K562 (cell line): ENCODE data around the gene NDUFS6. TPM values are rescaled to one million over a fixed set of nuclear protein-coding genes. Genes with fewer than 3 reads are reported as not detected.

Source experiments
- ATF1 ChIP-seq, 2 experiments: fragments of 450-650 bp in 1 of 2; IDR thresholded peaks; 2 replicates each; pipeline ENCODE4 v1.6.1; 2016; ENCODE audit warnings: missing compliant biosample characterization in 1 of 2, missing genetic modification characterization in 1 of 2
- BCL6 ChIP-seq: fragments of 250-450 bp; sonication (Bioruptor Pico); IDR thresholded peaks from 2 replicates; pipeline ENCODE4 v1.4.0; 2020
- BRF1 ChIP-seq: IDR thresholded peaks from 3 replicates; pipeline ENCODE4 v1.6.1; 2011; ENCODE audit warnings: borderline replicate concordance, mild to moderate bottlenecking; ENCODE audit not compliant: insufficient read length; ENCODE audit errors: extremely low read depth
- DIDO1 ChIP-seq: fragments of 450-650 bp; IDR thresholded peaks from 2 replicates; pipeline ENCODE4 v1.6.1; 2016; ENCODE audit warnings: low read depth, missing biosample characterization, missing genetic modification characterization
- ELF4 ChIP-seq: fragments of 450-650 bp; formaldehyde crosslinking; IDR thresholded peaks from 2 replicates; pipeline ENCODE4 v1.4.0; 2022; ENCODE audit warnings: missing genetic modification characterization
- ESRRA ChIP-seq: fragments of 450-650 bp; IDR thresholded peaks from 2 replicates; pipeline ENCODE4 v1.6.1; 2014; ENCODE audit warnings: low read depth, mild to moderate bottlenecking, moderate library complexity, borderline replicate concordance
- FOXA3 ChIP-seq, 2 experiments: fragments of 450-650 bp in 1 of 2; sonication (generic) in 1 of 2; formaldehyde crosslinking; IDR thresholded peaks in 1 of 2; conservative IDR thresholded peaks in 1 of 2; 2 replicates each; pipeline versions ENCODE4 v1.4.0 to v1.8.0; 2020 to 2022; ENCODE audit warnings: mild to moderate bottlenecking in 2 of 2, missing genetic modification reagents in 1 of 2
- JUN ChIP-seq, 2 experiments: sonication (generic) in 1 of 2; formaldehyde crosslinking in 1 of 2; IDR thresholded peaks; 2 replicates each; pipeline versions ENCODE4 v1.6.1 to v1.8.0; 2012 to 2022; ENCODE audit warnings: borderline replicate concordance in 2 of 2, mild to moderate bottlenecking in 2 of 2, improper control_type of control experiment in 1 of 2, low read depth in 1 of 2, low read length in 1 of 2, missing genetic modification reagents in 1 of 2
- KHSRP ChIP-seq: fragments of 450-650 bp; IDR thresholded peaks from 2 replicates; pipeline ENCODE4 v1.6.1; 2017
- PBX2 ChIP-seq, 2 experiments: IDR thresholded peaks in 1 of 2; conservative IDR thresholded peaks in 1 of 2; 2 replicates each; pipeline ENCODE4 v1.6.1; 2016; ENCODE audit warnings: low read depth in 2 of 2, mild to moderate bottlenecking in 1 of 2, missing compliant biosample characterization in 1 of 2, missing genetic modification characterization in 1 of 2, moderate library complexity in 1 of 2
- RBBP5 ChIP-seq: fragments of 200-600 bp; sonication (generic); IDR thresholded peaks from 2 replicates; pipeline ENCODE4 v1.6.1; 2012; ENCODE audit warnings: borderline replicate concordance, mild to moderate bottlenecking, low read length, control low read depth, inconsistent platforms; ENCODE audit not compliant: insufficient read depth, poor library complexity, severe bottlenecking
- RHOXF2B ChIP-seq: fragments of 250-450 bp; sonication (Bioruptor Pico); conservative IDR thresholded peaks from 2 replicates; pipeline ENCODE4 v1.5.1; 2021
- SIN3A ChIP-seq, 2 experiments: fragments of 150-350 bp in 1 of 2; IDR thresholded peaks; 2 replicates each; pipeline ENCODE4 v1.6.1; 2011 to 2016; ENCODE audit warnings: borderline replicate concordance in 2 of 2, low read depth in 2 of 2, low read length in 2 of 2, mild to moderate bottlenecking in 2 of 2, moderate library complexity in 2 of 2; ENCODE audit not compliant: control insufficient read depth in 1 of 2
- STAT5B ChIP-seq: fragments of 250-450 bp; sonication (Bioruptor Pico); IDR thresholded peaks from 2 replicates; pipeline ENCODE4 v1.8.0; 2021; ENCODE audit warnings: mild to moderate bottlenecking, inconsistent platforms
- TGIF2 ChIP-seq: sonication (generic); formaldehyde crosslinking; IDR thresholded peaks from 2 replicates; pipeline ENCODE4 v1.8.1; 2022; ENCODE audit warnings: mild to moderate bottlenecking, missing genetic modification reagents, moderate library complexity
- UBTF ChIP-seq, 2 experiments: IDR thresholded peaks; 2 replicates each; pipeline ENCODE4 v1.6.1; 2012; ENCODE audit warnings: improper control_type of control experiment in 2 of 2, low read depth in 2 of 2, low read length in 2 of 2, borderline replicate concordance in 1 of 2
- ZFX ChIP-seq: sonication (generic); formaldehyde crosslinking; IDR thresholded peaks from 2 replicates; pipeline ENCODE4 v1.8.0; 2022; ENCODE audit warnings: mild to moderate bottlenecking, missing genetic modification reagents, moderate library complexity
- ZNF133 ChIP-seq: fragments of 250-450 bp; sonication (Bioruptor Pico); IDR thresholded peaks from 2 replicates; pipeline ENCODE4 v1.4.0; 2020; ENCODE audit warnings: mild to moderate bottlenecking
- ZNF232 ChIP-seq: sonication (generic); formaldehyde crosslinking; IDR thresholded peaks from 2 replicates; pipeline ENCODE4 v1.8.0; 2022; ENCODE audit warnings: mild to moderate bottlenecking, missing genetic modification reagents
- ZNF277 ChIP-seq: fragments of 250-450 bp; sonication (Bioruptor Pico); IDR thresholded peaks from 2 replicates; pipeline ENCODE4 v1.8.0; 2022; ENCODE audit warnings: inconsistent platforms, mild to moderate bottlenecking, moderate library complexity, borderline replicate concordance
- ZNF830 ChIP-seq: fragments of 250-450 bp; sonication (Bioruptor Pico); IDR thresholded peaks from 2 replicates; pipeline ENCODE4 v1.5.0; 2021; ENCODE audit warnings: mild to moderate bottlenecking
- polyA plus RNA-seq, 8 experiments: library from polyadenylated mRNA; depleted of rRNA in 4 of 8; stranded (reverse) in 5 of 8; unstranded in 3 of 8; fragments of >200 nt; fragmentation: Nextera tagmentation in 2 of 8; fragmentation: Illumina TruSeq in 1 of 8; extraction: Ambion mirVana in 2 of 8; extraction: Trizol in 1 of 8; gene quantifications; 2 replicates each; pipeline versions ENCODE4 v1.2.1 to v1.2.3, GENCODE V29; 2011 to 2014; ENCODE audit warnings: inconsistent platforms in 1 of 8, missing spikeins in 1 of 8
- total RNA-seq, 7 experiments: library from RNA; depleted of rRNA in 6 of 7; stranded (reverse); fragments of >200 nt in 6 of 7; fragmentation: Illumina TruSeq in 2 of 7; extraction: Trizol in 2 of 7; gene quantifications; 2 replicates each; pipeline versions ENCODE4 v1.2.1 to v1.2.3, GENCODE V29; 2011 to 2021; ENCODE audit warnings: low replicate concordance in 1 of 7

The NDUFS6 gene
- total and polyA plus RNA-seq, 9 of the 15 experiments (the other 6 are each of a cell fraction or from before 2014, with no cell fraction given), result 36.1 to 291 (median 77.0) TPM

GRCh38 chr5:1799110-1799601 is 2.1 kb upstream of the NDUFS6 start (continued):
- TF ChIP-seq PBX2 (CRISPR knock-in tag; IDR thresholded peaks at IDR 0.05; ENCODE audit: low read depth) (no peak), PBX2 (tag; conservative IDR thresholded peaks at IDR 0.05; ENCODE audit: low read depth) (no peak), UBTF (IDR thresholded peaks at IDR 0.05; ENCODE audit: borderline replicate concordance in 1 of 2, low read depth in 2 of 2, low read length in 2 of 2) (peak in 1 of 2 experiments; percentile 21; a peak in 1 of 4 replicates), TGIF2 (CRISPR knock-in tag) (peak; percentile 83; the same call in 1 of the 2 replicates), SIN3A (IDR thresholded peaks at IDR 0.05; ENCODE audit: borderline replicate concordance in 2 of 2, control insufficient read depth in 1 of 2, low read depth in 2 of 2, low read length in 2 of 2) (peak in 1 of 2 experiments; percentile 26; a peak in 1 of 4 replicates), ATF1 (CRISPR knock-in tag; IDR thresholded peaks at IDR 0.05) (no peak), ATF1 (tag; IDR thresholded peaks at IDR 0.05) (no peak), ELF4 (no peak), STAT5B (CRISPR knock-in tag) (no peak), DIDO1 (no peak), RBBP5 (peak; percentile 55), BCL6 (CRISPR knock-in tag) (no peak), ZNF277 (CRISPR knock-in tag) (no peak), KHSRP (no peak), ZNF232 (CRISPR knock-in tag) (no peak), ZFX (CRISPR knock-in tag) (peak; percentile 87; the same call in 1 of the 2 replicates), RHOXF2B (CRISPR knock-in tag) (no peak), BRF1 (no peak), ZNF133 (no peak), FOXA3 (CRISPR knock-in tag; conservative IDR thresholded peaks at IDR 0.05 in 1 of 2, IDR thresholded peaks at IDR 0.05 in 1 of 2) (no peak), JUN (IDR thresholded peaks at IDR 0.05; ENCODE audit: borderline replicate concordance, low read depth, low read length) (no peak), JUN (CRISPR knock-in tag; IDR thresholded peaks at IDR 0.05; ENCODE audit: borderline replicate concordance) (no peak), ZNF830 (CRISPR knock-in tag) (0 out of 2 replicates have a peak, but pooled peaks have one; percentile 31), ESRRA (0 out of 2 replicates have a peak, but pooled peaks have one; percentile 11)
